ENCODE results near the gene FAM210B. TPM values are rescaled to one million over a fixed set of nuclear protein-coding genes. Genes with fewer than 3 reads are reported as not detected.
"Not testable (repeated sequence)": the region's sequence is repeated elsewhere in the genome, so short reads cannot be mapped to it uniquely, and the experiment has no call there.

The FAM210B gene, protein sequence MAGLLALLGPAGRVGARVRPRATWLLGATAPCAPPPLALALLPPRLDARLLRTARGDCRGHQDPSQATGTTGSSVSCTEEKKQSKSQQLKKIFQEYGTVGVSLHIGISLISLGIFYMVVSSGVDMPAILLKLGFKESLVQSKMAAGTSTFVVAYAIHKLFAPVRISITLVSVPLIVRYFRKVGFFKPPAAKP
- total RNA-seq (31.2 TPM), polyA plus RNA-seq (49.0 TPM)

DNA sequence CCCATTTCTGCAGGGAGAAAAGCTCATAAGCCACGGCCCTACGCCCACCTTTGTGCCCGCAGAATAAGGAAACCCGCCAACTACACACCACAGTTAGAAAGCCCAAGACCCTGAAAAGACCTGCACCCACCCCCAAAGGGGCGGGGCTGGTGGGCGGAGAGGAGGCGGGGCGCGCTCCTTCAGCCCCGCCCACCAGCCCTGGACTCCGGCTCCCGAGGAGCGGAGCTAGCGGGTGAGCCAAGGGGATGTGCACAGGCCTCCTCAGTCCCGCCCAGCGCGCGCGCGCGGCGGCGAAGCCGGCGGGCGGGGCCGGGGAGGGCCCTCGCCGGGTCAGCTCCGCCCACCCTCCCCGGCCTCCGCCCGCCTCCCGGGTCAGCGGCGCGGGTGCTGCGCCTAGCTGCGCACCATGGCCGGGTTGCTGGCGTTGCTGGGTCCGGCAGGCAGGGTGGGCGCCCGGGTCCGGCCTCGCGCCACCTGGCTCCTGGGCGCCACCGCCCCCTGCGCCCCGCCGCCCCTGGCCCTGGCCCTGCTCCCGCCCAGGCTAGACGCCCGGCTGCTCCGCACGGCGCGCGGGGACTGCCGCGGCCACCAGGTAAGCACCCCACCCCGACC, at the start of gene FAM210B:
Gene FAM210B, plus strand, starts transcription at position 375 of the 612 bp plus-strand sequence. Its CDS starts 32 bp downstream, at position 407.
- peak; percentile 72 for DNase-seq (ENCODE audit: extremely low spot score)
- Histone ChIP-seq H3K4me1 (ENCODE audit: insufficient read depth) (no peaks in the 10 kb centered on the region), H3K36me3 (ENCODE audit: insufficient read depth) (no peaks in the 10 kb centered on the region), H3K4me3 (ENCODE audit: low read depth, low read length) (peak within 1 kb of the TSS; percentile 97), H3K27ac (ENCODE audit: low read depth) (peak within 1 kb of the TSS; percentile 58)
- WGBS, result under 1% methylated on average over 63 of the region's 63 CpGs

DNA sequence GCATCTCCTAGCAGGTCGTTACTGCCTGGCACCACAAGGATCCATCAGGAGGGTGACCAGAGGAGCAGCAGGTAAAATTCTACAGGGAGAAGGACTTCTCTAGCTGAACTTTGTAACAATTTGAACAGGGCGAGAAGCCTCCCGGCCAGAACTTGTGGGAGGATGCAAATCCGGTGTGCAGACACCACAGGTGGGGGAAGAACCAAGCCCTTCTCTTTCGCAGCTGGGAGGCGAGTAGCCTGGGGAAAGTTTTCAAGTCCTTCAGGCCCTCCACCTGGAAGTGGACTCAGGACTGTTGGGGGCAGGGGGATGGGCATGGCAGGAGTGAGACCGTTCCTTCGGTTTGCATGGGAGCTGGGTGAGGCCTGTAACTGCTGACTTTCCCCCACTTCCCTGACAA, 42.7 kb upstream of the FAM210B start:
- H3K4me1 ChIP-seq (ENCODE audit: insufficient read depth), result no peaks in the 10 kb centered on the region
- 81% methylated on average over 8 of the region's 8 CpGs for WGBS
- H3K27ac ChIP-seq (ENCODE audit: low read depth), result no peak overlapping the region
- no peaks in the 10 kb centered on the region for H3K36me3 ChIP-seq (ENCODE audit: insufficient read depth)
- H3K4me3 ChIP-seq (ENCODE audit: low read depth, low read length), result no peak overlapping the region
- no peak for DNase-seq (ENCODE audit: extremely low spot score)

DNA sequence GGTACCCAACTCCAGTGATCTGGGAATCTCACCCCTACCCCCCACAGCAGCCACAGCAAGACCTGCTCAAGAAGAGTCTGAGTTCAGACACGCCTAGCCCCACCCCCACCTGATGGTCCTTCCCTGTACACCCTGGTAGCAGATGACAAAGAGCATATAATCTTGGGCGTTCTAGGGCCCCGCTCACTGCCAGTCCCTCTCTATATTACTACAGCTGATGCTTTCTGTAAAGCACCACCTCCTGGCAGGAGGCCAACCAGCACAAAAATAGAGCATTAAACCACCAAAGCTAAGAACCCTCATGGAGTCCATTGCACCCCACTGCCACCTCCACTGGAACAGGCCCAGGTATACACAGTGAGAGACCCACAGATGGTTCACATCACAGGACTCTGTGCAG, 42.3 kb upstream of the FAM210B start:
- Histone ChIP-seq H3K4me1 (ENCODE audit: insufficient read depth) (no peaks in the 10 kb centered on the region), H3K27ac (ENCODE audit: low read depth) (no peak overlapping the region), H3K4me3 (ENCODE audit: low read depth, low read length) (no peak overlapping the region), H3K36me3 (ENCODE audit: insufficient read depth) (no peaks in the 10 kb centered on the region)
- WGBS, result 74% methylated on average over 3 of the region's 3 CpGs
- no peak for DNase-seq (ENCODE audit: extremely low spot score)

DNA sequence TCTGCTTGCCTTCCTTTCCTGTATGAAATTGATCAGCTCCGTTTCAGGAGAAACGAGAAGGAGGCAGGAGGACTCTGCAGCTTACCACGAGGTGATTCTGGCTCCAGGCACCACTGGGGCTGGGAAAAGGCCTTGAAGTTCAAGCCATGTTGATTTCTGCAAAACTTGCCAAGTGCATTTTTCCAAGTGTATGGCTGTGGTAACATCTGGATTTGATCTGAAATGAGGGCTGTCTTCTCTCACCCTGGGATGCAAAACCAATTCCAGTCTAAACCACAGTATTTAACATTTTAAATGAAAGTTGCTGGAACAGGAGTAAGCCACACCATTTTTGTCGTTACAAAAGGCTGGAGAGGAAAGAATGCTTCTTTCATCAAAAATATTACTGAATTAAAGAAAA, 36.1 kb upstream of the FAM210B start:
- 23% methylated on average over 4 of the region's 4 CpGs for WGBS
- no peaks in the 10 kb centered on the region for H3K4me1 ChIP-seq (ENCODE audit: insufficient read depth)
- no peak overlapping the region for H3K27ac ChIP-seq (ENCODE audit: low read depth)
- H3K4me3 ChIP-seq (ENCODE audit: low read depth, low read length), result no peak overlapping the region
- H3K36me3 ChIP-seq (ENCODE audit: insufficient read depth), result no peaks in the 10 kb centered on the region
- DNase-seq (ENCODE audit: extremely low spot score), result no peak

DNA sequence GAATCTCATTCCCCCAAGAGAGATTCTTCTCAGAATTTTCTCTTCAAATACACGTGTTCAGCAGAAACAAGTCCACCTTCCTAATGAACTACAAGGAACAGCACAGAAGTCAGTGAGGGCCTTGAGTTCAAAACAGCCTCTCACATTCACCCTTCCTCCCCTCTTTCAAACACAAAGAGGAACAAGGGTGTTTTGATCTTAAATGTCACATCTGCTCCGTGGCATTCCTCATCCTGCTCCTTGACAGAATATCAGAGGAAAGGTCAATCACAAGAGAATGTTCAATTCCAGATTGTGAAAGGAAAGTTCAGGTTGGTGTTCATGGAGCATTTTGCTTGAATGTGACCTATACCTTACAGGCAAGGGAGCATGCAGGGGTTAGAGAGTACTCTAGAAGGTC, 35.6 kb upstream of the FAM210B start:
- no peak for DNase-seq (ENCODE audit: extremely low spot score)
- Histone ChIP-seq H3K4me1 (ENCODE audit: insufficient read depth) (no peaks in the 10 kb centered on the region), H3K36me3 (ENCODE audit: insufficient read depth) (no peaks in the 10 kb centered on the region), H3K27ac (ENCODE audit: low read depth) (no peak overlapping the region), H3K4me3 (ENCODE audit: low read depth, low read length) (no peak overlapping the region)
- WGBS, result 36% methylated on average over 2 of the region's 2 CpGs

DNA sequence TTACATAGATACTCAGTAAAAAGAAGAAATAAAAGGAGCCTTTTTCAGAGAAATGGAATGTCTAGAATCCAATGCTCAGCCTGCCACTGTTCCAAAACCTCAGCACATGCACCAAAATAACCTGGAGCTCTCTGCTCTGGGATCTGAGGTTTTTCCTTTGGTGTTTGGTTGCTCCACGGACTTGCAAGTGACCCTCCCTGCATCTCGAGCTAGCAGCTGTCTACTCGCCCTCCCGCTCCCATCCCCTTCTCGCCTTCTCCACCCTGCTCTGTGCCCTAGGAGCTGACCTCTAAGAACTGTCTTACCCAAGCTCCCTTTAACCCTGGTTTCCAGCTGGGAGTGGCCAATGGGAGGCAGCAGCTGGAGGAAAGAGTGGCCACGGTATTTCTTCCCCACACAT, 35.1 kb upstream of the FAM210B start:
- 66% methylated on average over 6 of the region's 6 CpGs for WGBS
- H3K4me1 ChIP-seq (ENCODE audit: insufficient read depth), result no peaks in the 10 kb centered on the region
- no peak overlapping the region for H3K4me3 ChIP-seq (ENCODE audit: low read depth, low read length)
- DNase-seq (ENCODE audit: extremely low spot score), result no peak
- H3K36me3 ChIP-seq (ENCODE audit: insufficient read depth), result no peaks in the 10 kb centered on the region
- no peak overlapping the region for H3K27ac ChIP-seq (ENCODE audit: low read depth)

DNA sequence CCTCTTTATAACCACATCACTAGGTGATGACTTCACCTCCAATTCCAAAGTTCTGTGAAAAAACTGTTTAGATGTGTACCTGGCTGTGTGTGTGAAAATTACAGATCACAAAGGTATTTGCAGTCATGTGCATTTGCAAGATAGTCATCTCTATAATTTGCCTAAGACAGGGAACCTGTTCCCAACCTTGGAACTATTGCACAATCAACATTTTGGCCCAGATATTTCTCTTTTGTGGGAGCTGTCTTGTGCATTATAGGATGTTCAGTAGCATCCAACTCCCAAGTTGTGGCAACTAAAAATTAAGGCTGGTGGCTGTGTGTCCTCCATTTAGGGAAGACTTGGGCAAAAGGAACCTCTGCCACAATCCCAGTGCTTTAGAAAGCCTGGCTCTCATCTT, 34.0 kb upstream of the FAM210B start:
- Histone ChIP-seq H3K4me1 (ENCODE audit: insufficient read depth) (no peaks in the 10 kb centered on the region), H3K27ac (ENCODE audit: low read depth) (no peak overlapping the region), H3K36me3 (ENCODE audit: insufficient read depth) (no peaks in the 10 kb centered on the region), H3K4me3 (ENCODE audit: low read depth, low read length) (no peak overlapping the region)
- no peak for DNase-seq (ENCODE audit: extremely low spot score)

DNA sequence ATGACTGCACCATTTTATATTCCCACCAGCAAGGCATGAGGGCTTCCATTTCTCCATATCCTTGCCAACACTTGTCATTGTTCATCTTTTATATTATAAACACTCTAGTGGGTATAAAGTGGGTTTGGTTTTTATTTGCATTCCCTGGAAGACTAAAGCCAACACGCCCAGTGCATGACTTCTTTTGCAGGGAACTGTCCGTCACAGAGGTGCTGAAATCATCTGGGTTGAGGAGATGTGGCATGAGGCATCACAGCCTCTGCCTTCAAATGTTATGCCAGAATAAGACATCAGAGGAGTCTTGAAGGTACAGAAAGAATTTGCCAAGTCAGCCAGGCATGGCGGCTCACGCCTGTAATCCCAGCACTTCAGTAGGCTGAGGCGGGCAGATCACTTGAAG, 29.9 kb upstream of the FAM210B start:
- no peak for DNase-seq (ENCODE audit: extremely low spot score)

DNA sequence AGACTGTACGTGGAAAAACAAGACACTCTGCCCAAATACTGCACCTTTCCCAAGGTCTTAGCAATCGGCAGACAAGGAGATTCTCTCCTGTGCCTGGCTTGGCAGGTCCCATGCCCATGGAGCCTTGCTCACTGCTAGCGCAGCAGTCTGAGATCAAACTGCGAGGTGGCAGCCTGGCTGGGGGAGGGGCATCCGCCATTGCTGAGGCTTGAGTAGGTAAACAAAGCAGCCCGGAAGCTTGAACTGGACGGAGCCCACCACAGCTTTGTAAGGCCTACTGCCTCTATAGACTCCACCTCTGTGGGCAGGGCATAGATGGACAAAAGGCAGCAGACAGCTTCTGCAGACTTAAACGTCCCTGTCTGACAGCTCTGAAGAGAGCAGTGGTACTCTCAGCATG, 22.1 kb upstream of the FAM210B start:
- WGBS, result 70% methylated on average over 8 of the region's 8 CpGs
- H3K27ac ChIP-seq (ENCODE audit: low read depth); H3K36me3 ChIP-seq (ENCODE audit: insufficient read depth); H3K4me3 ChIP-seq (ENCODE audit: low read depth, low read length); DNase-seq (ENCODE audit: extremely low spot score); H3K4me1 ChIP-seq (ENCODE audit: insufficient read depth): not testable (repeated sequence)

More for the DNA sequence above, 29.9 kb upstream of the FAM210B start:
- Histone ChIP-seq H3K4me1 (ENCODE audit: insufficient read depth) (no peaks in the 10 kb centered on the region), H3K36me3 (ENCODE audit: insufficient read depth) (no peaks in the 10 kb centered on the region), H3K27ac (ENCODE audit: low read depth) (no peak overlapping the region), H3K4me3 (ENCODE audit: low read depth, low read length) (no peak overlapping the region)
- 46% methylated on average over 5 of the region's 5 CpGs for WGBS

DNA sequence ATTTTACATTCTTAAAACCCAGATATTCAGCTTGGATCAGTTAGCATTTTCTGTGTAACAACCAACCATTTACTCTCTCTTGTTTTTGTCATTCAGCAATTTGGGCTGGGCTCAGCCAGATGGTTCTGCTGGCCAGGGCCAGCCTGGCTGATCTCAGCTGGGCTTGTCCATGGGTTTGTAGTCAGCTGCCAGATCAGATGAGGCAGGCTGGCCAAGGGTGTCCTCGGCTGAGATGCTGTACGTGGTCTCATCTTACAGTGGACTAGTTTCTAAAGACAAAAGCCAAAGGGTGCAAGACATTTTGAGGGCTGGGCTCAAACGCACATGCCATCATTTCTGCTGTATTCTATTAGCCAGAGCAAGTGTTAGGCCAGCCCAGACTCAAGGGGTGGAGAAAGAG, 16.0 kb upstream of the FAM210B start:
- WGBS, result 88% methylated on average over 3 of the region's 3 CpGs
- no peak for DNase-seq (ENCODE audit: extremely low spot score)

DNA sequence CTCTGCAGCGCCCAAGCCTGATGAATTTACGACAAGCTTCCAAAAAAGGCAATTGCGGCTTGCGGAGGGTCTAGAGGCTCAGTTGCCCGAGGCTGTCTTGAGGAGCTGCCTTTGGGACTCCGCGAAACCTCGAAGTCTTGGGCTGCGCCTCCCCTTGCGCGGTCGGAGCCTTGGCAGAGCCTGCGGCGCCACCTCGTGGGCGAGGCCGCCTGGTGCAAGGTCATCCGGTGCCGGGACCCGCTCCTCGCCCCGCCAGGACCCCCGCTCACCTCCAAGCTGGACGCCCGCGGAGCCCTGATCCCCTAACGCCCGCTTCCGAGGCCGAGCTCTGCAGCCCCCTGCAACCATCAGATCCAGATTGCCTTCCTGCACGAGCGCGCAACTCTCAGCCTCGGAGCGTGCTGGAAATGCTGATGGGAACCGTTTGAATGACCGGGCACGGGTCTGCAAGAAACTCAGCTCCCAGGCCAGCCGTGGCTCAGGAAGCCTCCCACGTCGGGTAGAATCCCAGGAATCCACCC, 14.9 kb upstream of the FAM210B start:
- WGBS, result 3% methylated on average over 41 of the region's 41 CpGs
- DNase-seq (ENCODE audit: extremely low spot score), result no peak
- no peaks in the 10 kb centered on the region for H3K4me1 ChIP-seq (ENCODE audit: insufficient read depth)

More for the DNA sequence above, 16.0 kb upstream of the FAM210B start:
- Histone ChIP-seq H3K36me3 (ENCODE audit: insufficient read depth) (no peaks in the 10 kb centered on the region), H3K4me1 (ENCODE audit: insufficient read depth) (no peaks in the 10 kb centered on the region), H3K4me3 (ENCODE audit: low read depth, low read length) (no peak overlapping the region), H3K27ac (ENCODE audit: low read depth) (no peak overlapping the region)

DNA sequence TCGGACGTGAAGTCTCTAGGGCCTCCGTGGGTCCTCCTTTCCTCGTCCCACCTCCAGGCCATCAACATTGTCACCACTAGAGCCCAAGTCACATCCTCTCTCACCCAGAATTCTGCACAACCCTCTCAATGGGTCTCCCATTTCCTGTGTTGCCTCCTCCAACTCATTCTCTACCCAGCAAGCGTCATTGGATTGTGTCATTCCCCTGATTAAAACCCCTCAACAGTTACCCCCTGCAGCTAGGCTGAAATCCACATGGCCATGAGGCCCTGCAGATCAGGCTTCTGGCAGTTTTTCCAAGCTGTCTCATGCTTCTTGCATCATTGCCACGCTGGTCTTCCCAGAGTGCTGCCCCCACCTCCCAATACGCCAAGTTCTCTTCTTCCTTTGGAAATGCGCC, 12.9 kb upstream of the FAM210B start:
- no peak for DNase-seq (ENCODE audit: extremely low spot score)
- Histone ChIP-seq H3K4me1 (ENCODE audit: insufficient read depth) (no peaks in the 10 kb centered on the region), H3K27ac (ENCODE audit: low read depth) (no peak overlapping the region), H3K4me3 (ENCODE audit: low read depth, low read length) (no peak overlapping the region), H3K36me3 (ENCODE audit: insufficient read depth) (no peaks in the 10 kb centered on the region)
- 90% methylated on average over 8 of the region's 8 CpGs for WGBS

More for the DNA sequence above, 14.9 kb upstream of the FAM210B start:
- H3K4me3 ChIP-seq (ENCODE audit: low read depth, low read length), result no peak overlapping the region
- no peak overlapping the region for H3K27ac ChIP-seq (ENCODE audit: low read depth)
- no peaks in the 10 kb centered on the region for H3K36me3 ChIP-seq (ENCODE audit: insufficient read depth)

DNA sequence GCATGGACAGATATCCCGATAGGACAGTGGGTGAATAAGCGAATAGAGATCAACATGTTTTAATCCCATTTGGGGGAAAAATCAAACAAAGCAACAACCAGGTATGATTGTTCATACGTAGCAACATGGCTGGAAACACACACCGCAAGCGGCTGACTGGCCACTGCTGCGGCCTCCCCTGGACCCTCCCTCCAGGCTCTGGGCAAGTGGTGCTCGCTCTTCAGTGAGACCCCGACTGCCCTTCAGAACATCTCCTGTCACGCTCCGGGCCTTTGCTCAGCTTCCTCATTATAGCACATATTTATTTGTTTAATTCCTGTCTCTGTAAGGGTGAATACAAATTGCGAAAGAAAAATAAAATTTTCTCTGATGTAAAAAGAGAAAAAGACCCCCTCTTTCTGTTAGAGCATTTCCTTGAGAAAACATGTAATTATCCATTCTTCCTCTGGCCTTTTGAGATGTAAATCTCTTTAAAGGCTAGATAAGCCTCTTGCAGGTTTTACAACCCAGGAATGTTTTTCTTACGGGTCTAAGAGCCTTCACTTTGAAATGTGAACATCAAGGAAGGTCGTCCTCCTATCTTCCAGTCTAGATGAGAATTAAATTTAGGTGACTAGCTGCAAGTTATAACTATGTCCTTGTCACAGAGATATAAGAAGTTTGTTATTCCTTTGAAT, 11.0 kb upstream of the FAM210B start:
- 64% methylated on average over 13 of the region's 13 CpGs for WGBS
- Histone ChIP-seq H3K4me1 (ENCODE audit: insufficient read depth) (no peaks in the 10 kb centered on the region), H3K27ac (ENCODE audit: low read depth) (no peak overlapping the region), H3K4me3 (ENCODE audit: low read depth, low read length) (no peak overlapping the region), H3K36me3 (ENCODE audit: insufficient read depth) (no peaks in the 10 kb centered on the region)
- no peak for DNase-seq (ENCODE audit: extremely low spot score)

DNA sequence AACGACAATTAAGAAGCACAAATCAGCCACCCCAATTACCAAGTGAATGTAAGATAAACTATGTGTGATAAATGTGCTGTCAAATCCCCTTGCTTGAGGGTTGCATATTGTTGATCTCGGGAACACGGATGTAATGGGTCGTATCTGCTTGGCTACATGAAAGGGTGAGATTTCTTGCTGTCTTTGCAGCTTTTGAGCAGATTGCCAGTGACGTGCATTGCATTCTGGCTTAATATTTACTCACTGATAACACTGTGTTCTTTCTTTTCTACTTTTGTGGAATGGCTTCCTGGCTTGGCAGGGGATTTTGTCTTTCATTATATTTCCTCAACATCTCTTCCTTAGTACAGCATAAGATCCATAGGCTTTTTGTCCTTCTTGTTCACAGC, 10.5 kb upstream of the FAM210B start:
- 11% methylated on average over 5 of the region's 5 CpGs for WGBS

More for the DNA sequence above, 10.5 kb upstream of the FAM210B start:
- no peak for DNase-seq (ENCODE audit: extremely low spot score)
- H3K27ac ChIP-seq (ENCODE audit: low read depth), result no peak overlapping the region
- H3K36me3 ChIP-seq (ENCODE audit: insufficient read depth), result no peaks in the 10 kb centered on the region
- H3K4me3 ChIP-seq (ENCODE audit: low read depth, low read length), result no peak overlapping the region
- H3K4me1 ChIP-seq (ENCODE audit: insufficient read depth), result no peaks in the 10 kb centered on the region

All from urinary bladder (tissue), 4 donors.